HepG2 (cell line): ENCODE results near the gene ARPC3.

ENCODE experiments used
- ETV6 ChIP-seq: sonication (generic); formaldehyde crosslinking; conservative IDR thresholded peaks from 2 replicates; pipeline ENCODE4 v1.4.0; 2020; ENCODE audit warnings: missing genetic modification reagents
- POLR2A ChIP-seq, 2 experiments: IDR thresholded peaks; 2 replicates each; pipeline ENCODE4 v1.6.1; 2011; ENCODE audit warnings: low read depth in 2 of 2, low read length in 2 of 2, mild to moderate bottlenecking in 1 of 2, moderate library complexity in 1 of 2; ENCODE audit not compliant: insufficient read depth in 1 of 2
- RFX5 ChIP-seq: IDR thresholded peaks from 2 replicates; pipeline ENCODE4 v1.6.1; 2011; ENCODE audit warnings: low read depth, low read length, improper control_type of control experiment
- TF ChIP-seq, protein P1 (sequence below), 2 experiments: IDR thresholded peaks; 2 replicates each; pipeline ENCODE4 v1.6.1; 2011 to 2012; ENCODE audit warnings: low read length in 2 of 2, borderline replicate concordance in 1 of 2, low read depth in 1 of 2, mild to moderate bottlenecking in 1 of 2, moderate library complexity in 1 of 2
- TF ChIP-seq, protein P2 (sequence below): sonication (generic); formaldehyde crosslinking; IDR thresholded peaks from 2 replicates; pipeline ENCODE4 v1.8.1; 2023; ENCODE audit warnings: mild to moderate bottlenecking, missing genetic modification reagents, borderline replicate concordance

DNA sequence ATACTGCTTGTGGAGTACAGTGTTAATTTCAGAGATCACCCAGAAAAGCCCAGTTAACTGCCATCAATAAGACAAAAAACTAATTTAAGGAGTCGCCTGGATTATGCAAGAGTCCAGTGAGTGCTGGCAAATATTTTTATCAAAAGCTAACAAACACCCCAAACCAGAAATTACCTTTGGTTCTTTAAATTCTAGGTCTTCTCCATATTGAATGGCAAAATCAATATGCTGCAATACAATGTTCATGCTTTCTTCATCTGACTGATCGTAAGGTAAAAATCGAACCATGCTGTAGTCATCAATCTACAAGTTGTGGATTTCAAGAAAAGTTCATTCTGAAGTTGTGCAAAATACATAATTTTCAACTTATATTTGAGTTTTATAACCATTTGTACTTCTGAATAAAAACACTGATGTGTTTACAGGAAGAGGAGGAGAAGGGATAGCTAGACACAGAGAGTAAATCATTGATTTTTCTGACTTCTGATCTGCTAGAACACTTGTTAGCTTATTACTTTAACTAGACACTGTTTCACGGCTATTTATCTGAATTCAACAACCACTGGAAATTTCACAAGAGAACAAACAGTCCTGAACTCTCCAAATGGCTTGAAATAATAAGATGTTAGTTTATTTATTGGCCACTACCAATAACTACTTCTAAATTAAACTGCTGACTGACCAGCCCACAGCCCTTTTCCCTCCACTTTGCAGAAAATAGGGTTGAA, 3.6 kb upstream of the ARPC3 start:
- TF ChIP-seq, protein P1, sequence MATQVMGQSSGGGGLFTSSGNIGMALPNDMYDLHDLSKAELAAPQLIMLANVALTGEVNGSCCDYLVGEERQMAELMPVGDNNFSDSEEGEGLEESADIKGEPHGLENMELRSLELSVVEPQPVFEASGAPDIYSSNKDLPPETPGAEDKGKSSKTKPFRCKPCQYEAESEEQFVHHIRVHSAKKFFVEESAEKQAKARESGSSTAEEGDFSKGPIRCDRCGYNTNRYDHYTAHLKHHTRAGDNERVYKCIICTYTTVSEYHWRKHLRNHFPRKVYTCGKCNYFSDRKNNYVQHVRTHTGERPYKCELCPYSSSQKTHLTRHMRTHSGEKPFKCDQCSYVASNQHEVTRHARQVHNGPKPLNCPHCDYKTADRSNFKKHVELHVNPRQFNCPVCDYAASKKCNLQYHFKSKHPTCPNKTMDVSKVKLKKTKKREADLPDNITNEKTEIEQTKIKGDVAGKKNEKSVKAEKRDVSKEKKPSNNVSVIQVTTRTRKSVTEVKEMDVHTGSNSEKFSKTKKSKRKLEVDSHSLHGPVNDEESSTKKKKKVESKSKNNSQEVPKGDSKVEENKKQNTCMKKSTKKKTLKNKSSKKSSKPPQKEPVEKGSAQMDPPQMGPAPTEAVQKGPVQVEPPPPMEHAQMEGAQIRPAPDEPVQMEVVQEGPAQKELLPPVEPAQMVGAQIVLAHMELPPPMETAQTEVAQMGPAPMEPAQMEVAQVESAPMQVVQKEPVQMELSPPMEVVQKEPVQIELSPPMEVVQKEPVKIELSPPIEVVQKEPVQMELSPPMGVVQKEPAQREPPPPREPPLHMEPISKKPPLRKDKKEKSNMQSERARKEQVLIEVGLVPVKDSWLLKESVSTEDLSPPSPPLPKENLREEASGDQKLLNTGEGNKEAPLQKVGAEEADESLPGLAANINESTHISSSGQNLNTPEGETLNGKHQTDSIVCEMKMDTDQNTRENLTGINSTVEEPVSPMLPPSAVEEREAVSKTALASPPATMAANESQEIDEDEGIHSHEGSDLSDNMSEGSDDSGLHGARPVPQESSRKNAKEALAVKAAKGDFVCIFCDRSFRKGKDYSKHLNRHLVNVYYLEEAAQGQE (IDR thresholded peaks at IDR 0.05; ENCODE audit: borderline replicate concordance in 1 of 2, low read depth in 1 of 2, low read length in 2 of 2) = no peak
- TF ChIP-seq POLR2A (IDR thresholded peaks at IDR 0.05; ENCODE audit: insufficient read depth in 1 of 2, low read depth in 2 of 2, low read length in 2 of 2) = no peak
- TF ChIP-seq, protein P2, sequence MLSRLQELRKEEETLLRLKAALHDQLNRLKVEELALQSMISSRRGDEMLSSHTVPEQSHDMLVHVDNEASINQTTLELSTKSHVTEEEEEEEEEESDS (CRISPR knock-in tag) = no peak
- TF ChIP-seq ETV6 (CRISPR knock-in tag) = no peak
- no peak for TF ChIP-seq RFX5
